Measurements from ENCODE around the gene PPP4C.

The PPP4C gene

DNA sequence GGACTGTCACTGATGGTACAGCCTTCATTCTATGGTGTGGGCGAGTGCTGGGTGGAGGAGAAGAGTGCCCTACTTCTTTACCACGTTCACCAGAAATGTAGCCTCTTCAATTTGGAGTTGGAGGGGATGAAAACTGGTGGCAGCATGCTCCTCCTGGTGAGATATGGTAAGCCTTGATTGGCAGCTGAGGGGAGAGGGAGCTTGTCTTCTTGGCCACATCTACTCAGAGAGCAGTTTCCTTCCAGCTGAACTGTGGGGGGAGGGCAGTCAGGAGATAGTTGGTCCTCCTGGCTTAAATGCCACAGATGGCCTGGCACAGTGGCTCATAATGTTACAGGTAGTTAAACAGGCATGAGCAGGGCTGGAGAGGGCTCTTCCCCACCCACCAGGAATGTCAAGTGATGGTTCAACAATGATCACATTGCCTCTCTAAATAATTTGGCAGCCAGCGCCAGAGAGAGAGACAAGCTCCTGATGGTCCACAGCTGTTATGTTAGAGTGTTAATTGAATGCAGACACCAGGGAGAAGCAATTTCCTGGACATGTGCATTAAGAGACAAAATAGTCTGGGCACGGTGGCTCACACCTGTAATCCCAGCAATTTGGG is 56.2 kb downstream of the PPP4C start:
- DNase-seq: no peak

DNA sequence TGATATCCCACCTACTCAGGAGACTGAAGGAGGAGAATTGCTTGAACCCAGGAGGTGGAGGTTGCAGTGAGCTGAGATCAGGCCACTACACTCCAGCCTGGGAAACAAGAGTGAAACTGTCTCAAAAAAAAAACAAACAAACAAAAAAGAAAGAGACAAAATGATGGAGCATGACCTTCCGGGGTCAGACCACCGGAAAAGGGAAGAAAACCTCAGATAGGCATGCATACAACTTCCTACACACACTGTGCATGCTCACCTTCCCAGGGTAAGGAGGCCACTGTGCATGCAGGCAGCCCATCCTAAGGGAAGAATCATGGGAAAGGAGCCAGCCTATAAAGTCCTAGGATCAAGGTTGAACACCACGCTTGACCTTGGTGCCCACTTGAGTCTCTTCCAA is 56.8 kb downstream of the PPP4C start:
- no peak for DNase-seq

All from stimulated activated CD4-positive, alpha-beta T cell treated with anti-CD3 and anti-CD28 coated beads, Interleukin-12 subunit alpha, Interleukin-12 subunit beta, amount 100 ng/mL, for 4 hours (primary cell).